AG08395 (cell line): ENCODE data around the gene PBX2.
"Not testable (repeated sequence)": the region's sequence is repeated elsewhere in the genome, so short reads cannot be mapped to it uniquely, and the experiment has no call there.

ENCODE experiments used
- DNase-seq: peaks from one replicate; pipeline ENCODE4 v3.0.0; 2012; ENCODE audit warnings: mixed read lengths, low spot score

PBX2 gene

DNA sequence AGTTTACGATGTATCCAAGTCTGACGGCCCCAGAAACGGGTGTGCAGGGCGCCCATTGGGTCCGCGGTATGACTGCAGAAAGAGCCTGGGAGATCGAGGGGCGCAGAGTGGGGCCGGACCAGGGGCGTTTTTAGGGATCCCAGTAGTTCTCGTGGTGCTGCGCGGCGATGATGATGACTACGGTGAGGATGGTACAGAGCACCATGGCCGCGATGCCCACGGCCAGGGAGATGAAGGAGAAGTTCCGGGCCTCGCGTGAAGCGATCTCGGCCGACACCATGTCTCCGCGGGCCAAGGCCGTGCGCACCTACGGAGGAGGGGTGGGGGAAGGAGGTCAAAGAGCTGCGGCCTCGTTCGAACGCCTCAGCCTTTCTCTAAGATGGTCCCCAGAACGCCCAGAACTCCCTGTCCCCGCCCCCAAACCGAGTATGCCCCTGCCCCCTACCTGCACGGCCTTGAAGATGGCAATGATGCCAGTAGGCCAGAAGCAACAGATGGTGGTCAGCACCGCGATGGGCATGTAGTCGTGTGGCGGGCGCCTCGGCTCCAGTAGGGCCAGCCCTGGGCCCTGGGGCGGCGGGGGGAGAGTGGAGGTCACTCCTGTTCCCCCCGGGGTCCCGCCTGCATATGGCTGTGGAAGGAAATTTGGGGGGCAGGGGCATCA lies 40.8 kb downstream of the PBX2 start:
- no peak for DNase-seq

DNA sequence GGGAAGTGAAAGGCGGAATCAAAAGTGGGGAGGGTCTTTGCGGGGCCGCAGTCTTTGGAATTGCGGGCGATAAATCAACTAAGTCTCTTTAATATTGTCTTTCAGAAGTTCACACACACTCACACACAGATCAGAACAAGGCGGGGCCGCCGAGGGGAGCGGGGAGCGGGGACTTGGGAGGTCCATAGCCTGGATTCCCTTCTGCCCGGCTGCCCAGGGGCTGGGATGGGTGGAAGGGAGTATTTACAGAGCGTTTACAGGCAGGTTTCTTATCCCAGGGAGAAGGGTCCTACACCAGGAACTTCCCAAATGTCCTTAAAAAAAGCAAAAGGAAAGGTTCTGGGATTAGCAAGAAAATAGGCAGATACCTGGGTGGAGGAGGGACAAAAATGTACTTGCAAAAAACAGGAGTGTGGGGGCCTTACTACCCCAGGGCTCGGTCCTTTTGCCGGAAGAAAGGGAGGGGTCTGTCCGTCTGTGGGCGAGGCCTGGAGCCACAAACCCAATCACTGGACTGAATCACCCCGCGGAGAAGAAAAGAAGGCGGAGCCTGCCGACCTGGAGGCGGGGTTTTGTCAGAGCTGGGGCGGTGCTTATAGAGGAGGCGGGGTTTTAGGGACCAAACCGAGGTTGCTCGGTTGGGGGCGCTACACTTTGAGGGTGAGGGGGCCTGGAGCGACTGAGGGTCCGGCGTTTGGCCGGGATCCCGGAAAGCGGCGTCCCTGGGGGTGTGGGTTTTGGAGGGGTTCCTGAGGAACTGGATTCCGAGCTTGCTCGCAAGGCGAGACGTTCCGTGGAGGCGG lies 41.5 kb downstream of the PBX2 start:
- no peak for DNase-seq

- no peak for DNase-seq
Measured at GRCh38 chr6:32147401-32148132, 42.4 kb downstream of the PBX2 start.

DNA sequence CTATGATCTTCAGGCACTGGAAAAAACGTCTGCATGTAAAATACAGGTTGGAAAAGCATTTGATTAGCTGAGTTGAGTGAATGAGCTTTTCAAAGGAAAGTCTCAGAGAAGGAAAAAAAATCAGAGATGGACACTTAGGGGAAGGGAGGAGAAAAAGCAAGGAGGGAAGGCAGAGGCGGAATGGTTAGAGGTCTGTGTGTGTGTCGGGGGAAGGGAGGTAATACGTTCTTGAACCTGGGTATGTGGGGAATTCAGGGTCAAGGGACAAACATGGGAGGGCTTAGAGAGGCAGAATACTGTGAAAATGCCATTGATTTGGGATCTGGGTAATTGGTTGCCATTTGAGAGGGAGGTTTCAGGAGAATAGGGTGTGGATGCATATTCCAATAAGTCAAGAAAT lies 43.3 kb downstream of the PBX2 start:
- no peak for DNase-seq

GRCh38 chr6:32146287-32146686 lies 43.7 kb downstream of the PBX2 start:
- no peak for DNase-seq

GRCh38 chr6:32144238-32144637 lies 45.8 kb downstream of the PBX2 start:
- DNase-seq: not testable (repeated sequence)

DNA sequence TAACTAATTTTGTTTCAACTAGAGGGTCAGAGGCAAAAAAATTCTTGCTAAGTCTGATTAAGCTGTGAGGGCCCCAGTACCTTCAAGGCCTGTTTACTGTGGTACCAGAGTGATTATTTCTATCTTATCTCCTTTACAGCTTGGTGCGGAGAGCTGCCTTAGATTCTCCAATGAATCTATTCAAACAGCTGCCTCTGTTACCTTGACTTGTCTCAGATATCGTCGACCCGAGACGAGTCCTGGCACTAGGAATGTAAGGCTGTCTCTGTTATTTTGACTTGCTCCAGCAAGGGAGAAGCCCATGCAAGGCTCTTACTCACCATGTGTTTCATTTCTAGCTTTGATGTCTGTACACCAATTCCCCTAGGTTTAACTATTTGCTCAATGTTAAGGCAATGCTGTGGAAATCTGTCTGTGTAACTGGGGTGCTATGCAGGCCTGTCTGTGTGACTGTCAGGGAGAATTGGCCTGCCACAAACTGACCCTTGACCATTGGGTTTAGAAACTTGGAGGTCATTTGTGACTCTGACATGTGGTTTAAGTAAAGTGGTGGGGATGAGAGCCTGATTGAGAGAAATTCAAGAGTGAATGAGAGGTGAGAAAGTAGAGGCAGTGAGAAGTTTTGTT lies 49.5 kb downstream of the PBX2 start:
- DNase-seq: no peak

DNA sequence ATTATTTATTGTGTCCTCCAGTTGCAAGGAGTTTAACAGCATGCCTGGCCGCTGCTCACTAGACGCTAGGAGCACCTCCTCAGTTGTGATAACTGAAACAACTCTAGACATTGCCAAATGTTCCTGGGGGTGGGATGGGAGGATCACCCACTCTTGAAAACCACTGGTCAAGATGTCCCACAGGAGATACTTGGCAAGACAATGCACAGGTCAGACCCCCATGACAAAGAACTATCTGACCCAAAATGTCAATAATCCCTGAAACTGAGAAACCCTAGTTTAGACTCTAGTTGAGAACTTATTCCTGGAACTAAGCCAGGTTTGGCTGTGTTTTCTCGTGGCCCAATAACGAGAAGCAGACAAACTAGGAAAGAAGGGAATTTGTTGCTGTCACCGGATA lies 50.4 kb downstream of the PBX2 start:
- no peak for DNase-seq

DNA sequence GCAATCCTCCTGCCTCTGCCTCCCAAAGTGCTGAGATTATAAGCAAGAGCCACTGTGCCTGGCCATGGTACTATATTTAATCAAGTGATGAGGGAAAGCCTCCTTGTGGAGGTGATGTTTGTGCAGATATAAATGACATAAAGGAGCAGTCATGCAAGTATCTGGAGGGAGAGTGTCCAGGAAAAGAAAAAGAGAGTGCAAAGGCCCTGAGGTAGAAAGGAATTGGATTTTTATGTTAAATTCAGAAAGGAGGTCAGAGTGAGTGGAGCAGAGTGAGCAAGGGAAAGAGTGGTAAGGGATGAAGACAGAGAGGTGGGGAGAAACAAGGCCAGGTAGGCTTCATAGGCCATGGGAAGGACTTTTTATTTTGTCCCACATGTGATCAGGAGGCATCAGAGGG lies 52.5 kb downstream of the PBX2 start:
- DNase-seq: no peak
